Muscle of leg (tissue), 16 donors: ENCODE measurements around the gene RERG. TPM values are rescaled to one million over a fixed set of nuclear protein-coding genes. Genes with fewer than 3 reads are reported as not detected.

ENCODE experiments used
- DNase-seq: peaks from one replicate; pipeline ENCODE4 v3.0.0; 2013
- H3K27ac ChIP-seq: one replicate; pipeline ENCODE4 v1.5.1; 2013; ENCODE audit warnings: mild to moderate bottlenecking, low read length, control low read depth
- H3K27me3 ChIP-seq: one replicate; pipeline ENCODE4 v1.6.1; 2013; ENCODE audit warnings: low read length; ENCODE audit not compliant: control insufficient read depth, insufficient read depth
- H3K36me3 ChIP-seq: one replicate; pipeline ENCODE4 v1.6.1; 2013; ENCODE audit warnings: low read length; ENCODE audit not compliant: control insufficient read depth, insufficient read depth
- H3K4me1 ChIP-seq: one replicate; pipeline ENCODE4 v1.6.1; 2013; ENCODE audit warnings: low read length; ENCODE audit not compliant: control insufficient read depth, insufficient read depth
- H3K4me3 ChIP-seq: one replicate; pipeline ENCODE4 v1.5.1; 2013; ENCODE audit warnings: low read length, control low read depth
- H3K9me3 ChIP-seq: replicated peaks from 2 replicates; pipeline ENCODE4 v1.6.1; 2013; ENCODE audit warnings: low read depth, low read length; ENCODE audit not compliant: control insufficient read depth
- WGBS: methylation state at CpG from one replicate; pipeline ENCODE4 v1.1.5; 2013; ENCODE audit warnings: missing lambda C conversion rate; ENCODE audit not compliant: insufficient coverage; 5-methylcytosine and 5-hydroxymethylcytosine counted together
- long read RNA-seq, 11 donors: transcript quantifications; one replicate each; lab custom pipeline, GENCODE V29; 2026
- polyA plus RNA-seq, 8 donors: library from polyadenylated mRNA; unstranded; fragments of 120-200 nt; gene quantifications; one replicate each; pipeline versions ENCODE4 v1.2.1 to v1.2.3, GENCODE V29; 2013; ENCODE audit warnings: inconsistent platforms in 1 of 8, low replicate concordance in 1 of 8; ENCODE audit not compliant: insufficient read length in 8 of 8, insufficient read depth in 1 of 8
- total RNA-seq: library from RNA; stranded (reverse); fragments of 120-200 nt; gene quantifications from one replicate; pipeline ENCODE4 v1.2.4, GENCODE V29; 2013

RERG gene
- total RNA-seq (8.1 TPM), polyA plus RNA-seq (1 to 10 TPM; 3.8 to 6.6 (median 5.3) TPM)
- long read RNA-seq, donor 1 = 0 reads
- long read RNA-seq, donor 2, partial matches to known transcripts = 0 of 1 reads
- long read RNA-seq, donor 2, other reads (novel, unspliced or antisense) = 0 of 1 reads
- long read RNA-seq, donor 3 = 0 reads
- long read RNA-seq, donor 4, partial matches to known transcripts = 0 of 1 reads
- long read RNA-seq, donor 4, other reads (novel, unspliced or antisense) = 0 of 1 reads
- long read RNA-seq, donor 5, partial matches to known transcripts = 0 of 4 reads
- long read RNA-seq, donor 5, other reads (novel, unspliced or antisense) = 0 of 4 reads
- long read RNA-seq, donor 6, partial matches to known transcripts = 0 of 2 reads
- long read RNA-seq, donor 6, other reads (novel, unspliced or antisense) = 0 of 2 reads
- long read RNA-seq, donor 7, partial matches to known transcripts = 0 of 3 reads
- long read RNA-seq, donor 7, other reads (novel, unspliced or antisense) = 0 of 3 reads
- long read RNA-seq, donor 8, partial matches to known transcripts = 0 of 5 reads
- long read RNA-seq, donor 8, other reads (novel, unspliced or antisense) = 0 of 5 reads
- long read RNA-seq, donor 9, partial matches to known transcripts = 0 of 1 reads
- long read RNA-seq, donor 9, other reads (novel, unspliced or antisense) = 0 of 1 reads
- long read RNA-seq, donor 10, partial matches to known transcripts = 0 of 3 reads
- long read RNA-seq, donor 10, other reads (novel, unspliced or antisense) = 0 of 3 reads
- long read RNA-seq, donor 11, partial matches to known transcripts = 0 of 1 reads
- long read RNA-seq, donor 11, other reads (novel, unspliced or antisense) = 0 of 1 reads

- WGBS = 2% methylated on average over 47 of the region's 55 CpGs
- Histone ChIP-seq H3K36me3 (no peaks in the 10 kb centered on the region), H3K27me3 (peaks cover 5% of the 10 kb centered on the region), H3K4me3 (peak within 1 kb of the TSS; percentile 41), H3K4me1 (peaks cover 5% of the 10 kb centered on the region), H3K9me3 (no peaks in the 10 kb centered on the region), H3K27ac (peak within 1 kb of the TSS; percentile 16)
- DNase-seq = peak; percentile 92
Observed at GRCh38 chr12:15220915-15221885, at the start of gene RERG. RERG (minus strand) TSS chr12:15221417; CDS start chr12:15217489, 3,928 bp downstream.

DNA sequence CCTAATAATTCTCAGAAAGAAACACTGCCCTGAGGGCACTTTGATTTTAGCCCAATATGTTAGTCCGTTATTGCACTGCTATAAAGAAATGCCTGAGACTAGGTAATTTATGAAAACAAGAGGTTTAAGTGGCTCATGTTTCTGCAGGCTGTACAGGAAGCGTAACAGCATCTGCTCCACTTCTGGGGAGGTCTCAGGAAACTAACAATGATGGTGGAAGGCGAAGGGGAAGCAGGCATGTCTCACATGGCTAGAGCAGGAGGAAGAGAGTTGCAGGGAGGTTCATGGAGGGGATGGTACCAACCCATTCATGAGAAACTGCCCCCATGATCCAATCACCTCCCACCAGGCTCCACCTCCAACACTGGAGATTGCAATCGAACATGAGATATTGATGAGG, 49.4 kb upstream of the RERG start:
- no peaks in the 10 kb centered on the region for H3K27me3 ChIP-seq
- no peak overlapping the region for H3K27ac ChIP-seq
- no peaks in the 10 kb centered on the region for H3K4me1 ChIP-seq
- DNase-seq = no peak
- H3K9me3 ChIP-seq = no peaks in the 10 kb centered on the region
- WGBS = 50% methylated on average over 2 of the region's 4 CpGs
- H3K4me3 ChIP-seq = no peak overlapping the region
- no peaks in the 10 kb centered on the region for H3K36me3 ChIP-seq

DNA sequence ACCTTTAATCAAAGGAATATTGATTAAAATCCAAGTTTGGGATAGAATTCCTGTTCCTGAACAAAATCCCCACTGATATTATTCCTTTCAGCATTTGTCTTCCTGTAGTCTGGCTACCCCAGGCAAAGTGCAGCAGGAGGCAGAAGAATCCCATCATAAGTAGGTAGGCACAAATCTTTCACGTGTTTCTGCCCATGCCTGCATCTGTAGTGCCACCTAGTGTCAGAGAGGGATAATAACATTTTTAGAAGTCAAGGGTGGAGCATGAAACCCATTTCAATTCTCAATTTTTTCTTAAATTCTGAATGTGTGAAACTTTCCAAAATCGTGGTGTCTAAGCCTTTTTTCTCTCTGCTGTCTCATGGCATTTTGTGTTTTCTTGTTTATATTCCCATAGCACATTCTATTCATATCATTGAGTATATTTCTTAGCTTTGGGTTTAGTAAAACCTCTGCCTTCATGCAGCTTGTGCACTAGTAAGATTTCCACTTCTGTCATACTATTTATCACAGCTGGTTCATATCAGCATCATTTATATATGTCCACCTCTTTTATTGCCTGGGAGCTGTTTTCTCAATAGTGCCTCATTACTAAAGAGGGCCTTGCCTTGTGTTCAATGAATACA, 47.8 kb upstream of the RERG start:
- H3K4me3 ChIP-seq = no peak overlapping the region
- no peaks in the 10 kb centered on the region for H3K36me3 ChIP-seq
- peak; percentile 68 for DNase-seq
- H3K4me1 ChIP-seq = no peaks in the 10 kb centered on the region
- no peaks in the 10 kb centered on the region for H3K27me3 ChIP-seq
- no peaks in the 10 kb centered on the region for H3K9me3 ChIP-seq
- H3K27ac ChIP-seq = no peak overlapping the region
- no CpG with 5 or more reads among the region's 2 CpGs for WGBS

- no peaks in the 10 kb centered on the region for H3K27me3 ChIP-seq
- no peaks in the 10 kb centered on the region for H3K4me1 ChIP-seq
- WGBS = 90% methylated on average over 1 of the region's 1 CpG
- no peaks in the 10 kb centered on the region for H3K9me3 ChIP-seq
- no peak overlapping the region for H3K27ac ChIP-seq
- H3K4me3 ChIP-seq = no peak overlapping the region
- peak; percentile 55 for DNase-seq
- H3K36me3 ChIP-seq = no peaks in the 10 kb centered on the region
Observed at GRCh38 chr12:15268309-15268708, 47.1 kb upstream of the RERG start.

GRCh38 chr12:15265875-15266274, 44.7 kb upstream of the RERG start:
- no peaks in the 10 kb centered on the region for H3K9me3 ChIP-seq
- no peak overlapping the region for H3K4me3 ChIP-seq
- no peaks in the 10 kb centered on the region for H3K27me3 ChIP-seq
- no peaks in the 10 kb centered on the region for H3K36me3 ChIP-seq
- no peaks in the 10 kb centered on the region for H3K4me1 ChIP-seq
- no peak for DNase-seq
- H3K27ac ChIP-seq = no peak overlapping the region

DNA sequence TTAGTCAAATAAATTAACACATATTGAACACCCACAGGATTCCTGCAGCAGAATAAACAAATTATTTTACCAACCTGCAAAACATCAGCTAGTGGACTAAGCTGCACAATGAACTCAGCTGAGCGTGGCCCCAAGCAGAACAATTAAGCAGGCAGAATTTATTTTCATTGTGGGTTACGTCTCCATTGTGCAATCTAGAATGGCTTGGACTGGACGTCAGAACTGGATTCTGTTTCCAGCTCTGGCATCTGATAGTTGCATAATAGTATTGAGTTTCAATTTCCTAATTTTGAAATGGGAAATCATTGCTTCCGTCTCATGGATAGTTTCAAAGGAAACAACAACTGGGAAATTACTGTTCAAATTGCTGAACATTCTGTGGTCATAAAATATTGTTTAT, 35.5 kb upstream of the RERG start:
- no peaks in the 10 kb centered on the region for H3K9me3 ChIP-seq
- WGBS = 39% methylated on average over 2 of the region's 4 CpGs
- H3K27ac ChIP-seq = no peak overlapping the region
- H3K36me3 ChIP-seq = no peaks in the 10 kb centered on the region
- no peak overlapping the region for H3K4me3 ChIP-seq
- H3K27me3 ChIP-seq = no peaks in the 10 kb centered on the region
- DNase-seq = no peak
- H3K4me1 ChIP-seq = no peaks in the 10 kb centered on the region

DNA sequence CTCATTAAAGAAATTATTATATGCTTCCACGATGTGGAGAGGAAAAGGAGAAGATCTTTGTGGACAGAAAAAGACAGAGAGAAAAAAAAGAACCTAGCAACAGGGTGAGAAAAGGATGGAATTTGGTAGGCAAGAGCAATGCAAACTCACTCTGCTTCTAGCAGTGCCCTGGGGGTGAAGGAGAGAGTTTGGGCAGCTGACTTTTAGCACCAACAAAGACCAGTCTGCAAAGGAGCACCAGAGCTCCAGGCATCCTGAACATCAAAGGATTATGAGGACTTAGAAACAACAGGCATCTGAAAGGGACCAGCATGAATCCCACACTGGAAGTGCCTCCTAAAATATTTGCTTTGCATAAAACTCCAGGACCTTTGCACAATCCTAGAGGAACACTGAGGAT, 32.8 kb upstream of the RERG start:
- H3K27me3 ChIP-seq = no peaks in the 10 kb centered on the region
- no peak overlapping the region for H3K27ac ChIP-seq
- DNase-seq = no peak
- H3K4me3 ChIP-seq = no peak overlapping the region
- H3K9me3 ChIP-seq = no peaks in the 10 kb centered on the region
- H3K4me1 ChIP-seq = no peaks in the 10 kb centered on the region
- H3K36me3 ChIP-seq = no peaks in the 10 kb centered on the region
- whole genome bisulfite sequencing = no CpG with 5 or more reads among the region's 1 CpG

DNA sequence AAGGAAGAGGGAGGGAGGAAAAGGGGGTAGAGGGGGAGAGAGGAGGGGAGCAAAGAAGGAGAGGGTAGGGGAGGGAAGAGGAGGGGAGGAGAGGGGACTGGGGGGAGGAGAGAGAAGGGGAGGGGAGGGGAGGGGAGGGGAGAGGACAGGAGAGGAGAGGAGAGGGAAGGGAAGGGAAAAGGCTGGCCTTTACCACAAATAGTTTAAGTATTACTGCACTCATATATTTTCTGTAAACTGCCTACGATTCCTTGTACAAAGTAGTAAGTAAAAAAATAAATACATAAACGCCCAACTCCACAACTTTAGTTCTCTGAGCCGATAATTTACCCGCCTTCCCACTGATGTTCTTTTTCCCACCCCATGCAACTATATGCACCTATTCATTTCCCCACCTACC, 23.7 kb upstream of the RERG start:
- Histone ChIP-seq H3K27ac (no peak overlapping the region), H3K36me3 (no peaks in the 10 kb centered on the region), H3K4me3 (no peak overlapping the region), H3K27me3 (no peaks in the 10 kb centered on the region), H3K9me3 (no peaks in the 10 kb centered on the region), H3K4me1 (no peaks in the 10 kb centered on the region)
- WGBS = no CpG with 5 or more reads among the region's 4 CpGs
- no peak for DNase-seq

DNA sequence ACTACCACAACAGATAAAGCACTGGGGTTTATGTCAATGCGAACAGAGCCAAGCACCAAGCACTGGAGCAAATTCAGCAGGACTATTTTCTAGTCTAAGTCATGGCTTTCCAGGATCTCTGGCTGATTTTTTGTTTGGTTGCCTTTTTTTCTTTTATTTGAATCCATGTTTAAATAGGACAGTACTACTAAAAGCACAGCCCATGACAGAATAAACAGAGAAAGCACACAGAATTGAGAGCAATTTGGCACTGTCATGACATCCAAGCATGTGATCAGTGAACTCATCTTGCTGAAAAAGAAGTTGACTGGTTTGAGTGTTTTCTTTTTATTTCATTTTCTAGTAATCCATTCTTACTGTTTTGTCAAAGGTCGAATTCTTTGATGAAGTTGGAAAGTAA, 23.1 kb upstream of the RERG start:
- no peaks in the 10 kb centered on the region for H3K27me3 ChIP-seq
- no peak overlapping the region for H3K4me3 ChIP-seq
- DNase-seq = no peak
- H3K27ac ChIP-seq = no peak overlapping the region
- H3K9me3 ChIP-seq = no peaks in the 10 kb centered on the region
- H3K4me1 ChIP-seq = no peaks in the 10 kb centered on the region
- WGBS = no CpG with 5 or more reads among the region's 2 CpGs
- no peaks in the 10 kb centered on the region for H3K36me3 ChIP-seq
